ENCODE data around the gene MYB.

The MYB gene

GRCh38 chr6:135173242-135173988 is 7.7 kb upstream of the MYB start:
- Mint-ChIP-seq H3K9me3 (no peaks in the 10 kb centered on the region), H3K4me1 (peaks cover 15 to 18% of the 10 kb centered on the region in 2 donors), H3K36me3 (no peaks in the 10 kb centered on the region), H3K27me3 (no peaks in the 10 kb centered on the region), H3K4me3 (no peak overlapping the region), H3K27ac (no peak overlapping the region)
- DNase-seq (no peak), ATAC-seq (replicated peaks) (no peak)

- no peak for DNase-seq
- Mint-ChIP-seq H3K4me1 (peaks cover 15 to 20% of the 10 kb centered on the region in 2 donors), H3K36me3 (no peaks in the 10 kb centered on the region), H3K4me3 (no peak overlapping the region), H3K27me3 (no peaks in the 10 kb centered on the region), H3K27ac (no peak overlapping the region), H3K9me3 (no peaks in the 10 kb centered on the region)
- no peak for ATAC-seq (replicated peaks)
Measured at GRCh38 chr6:135173989-135174484, 7.1 kb upstream of the MYB start.

GRCh38 chr6:135176058-135176457 is 5.0 kb upstream of the MYB start:
- DNase-seq (no peak), ATAC-seq (replicated peaks) (no peak)
- Mint-ChIP-seq H3K27ac (no peak overlapping the region), H3K27me3 (no peaks in the 10 kb centered on the region), H3K4me3 (no peak overlapping the region), H3K4me1 (peaks cover 14 to 15% of the 10 kb centered on the region in 2 donors), H3K36me3 (no peaks in the 10 kb centered on the region), H3K9me3 (no peaks in the 10 kb centered on the region)

- no peaks in the 10 kb centered on the region for H3K9me3 Mint-ChIP-seq
- no peak overlapping the region for H3K4me3 Mint-ChIP-seq
- H3K4me1 Mint-ChIP-seq = peaks cover 14 to 15% of the 10 kb centered on the region in 2 donors
- no peaks in the 10 kb centered on the region for H3K36me3 Mint-ChIP-seq
- no peak overlapping the region for H3K27ac Mint-ChIP-seq
- no peak for DNase-seq
- no peak for ATAC-seq (replicated peaks)
- H3K27me3 Mint-ChIP-seq = no peaks in the 10 kb centered on the region
Measured at GRCh38 chr6:135176464-135176863, 4.6 kb upstream of the MYB start.

GRCh38 chr6:135179372-135179771 is 1.7 kb upstream of the MYB start:
- ATAC-seq (replicated peaks) (no peak), DNase-seq (no peak)
- Mint-ChIP-seq H3K4me3 (no peak overlapping the region), H3K27ac (no peak overlapping the region), H3K36me3 (peaks cover 0 to 5% of the 10 kb centered on the region in 2 donors), H3K4me1 (peaks cover 18 to 36% of the 10 kb centered on the region in 2 donors), H3K27me3 (no peaks in the 10 kb centered on the region), H3K9me3 (no peaks in the 10 kb centered on the region)

- ATAC-seq (replicated peaks) = peak; percentile 7 to 12
- H3K27ac Mint-ChIP-seq = peak overlapping the region; percentile 95
- H3K9me3 Mint-ChIP-seq = no peaks in the 10 kb centered on the region
- H3K27me3 Mint-ChIP-seq = no peaks in the 10 kb centered on the region
- peaks cover 18 to 36% of the 10 kb centered on the region in 2 donors for H3K4me1 Mint-ChIP-seq
- no peak for DNase-seq
- peaks cover 0 to 5% of the 10 kb centered on the region in 2 donors for H3K36me3 Mint-ChIP-seq
- peak overlapping the region; percentile 86 to 87 for H3K4me3 Mint-ChIP-seq
Measured at GRCh38 chr6:135179920-135180541, 1.1 kb upstream of the MYB start.

GRCh38 chr6:135181333-135182070 is 394 bp downstream of the MYB start:
- H3K4me3 Mint-ChIP-seq = peak overlapping the region; percentile 83 to 92

GRCh38 chr6:135182071-135183001 is 1.2 kb downstream of the MYB start:
- peak; percentile 10 to 13 for ATAC-seq (replicated peaks)
- Mint-ChIP-seq H3K4me3 (peak overlapping the region; percentile 83 to 92), H3K27me3 (peaks cover 0 to 8% of the 10 kb centered on the region in 2 donors), H3K27ac (peak overlapping the region; percentile 89), H3K4me1 (peaks cover 12 to 27% of the 10 kb centered on the region in 2 donors), H3K36me3 (peaks cover 5 to 14% of the 10 kb centered on the region in 2 donors), H3K9me3 (no peaks in the 10 kb centered on the region)
- DNase-seq = peak; percentile 29

More at GRCh38 chr6:135181333-135182070, 394 bp downstream of the MYB start:
- ATAC-seq (replicated peaks) (peak in 1 of 2 donors; percentile 1), DNase-seq (no peak)
- H3K36me3 Mint-ChIP-seq = peaks cover 5 to 14% of the 10 kb centered on the region in 2 donors
- H3K9me3 Mint-ChIP-seq = no peaks in the 10 kb centered on the region
- H3K4me1 Mint-ChIP-seq = peaks cover 16 to 33% of the 10 kb centered on the region in 2 donors
- peaks cover 0 to 8% of the 10 kb centered on the region in 2 donors for H3K27me3 Mint-ChIP-seq
- H3K27ac Mint-ChIP-seq = peak overlapping the region; percentile 89

- Mint-ChIP-seq H3K9me3 (no peaks in the 10 kb centered on the region), H3K36me3 (peaks cover 5 to 14% of the 10 kb centered on the region in 2 donors), H3K4me1 (peaks cover 9 to 27% of the 10 kb centered on the region in 2 donors), H3K27me3 (peaks cover 0 to 8% of the 10 kb centered on the region in 2 donors), H3K27ac (peak overlapping the region; percentile 89), H3K4me3 (peak overlapping the region; percentile 83 to 92)
- ATAC-seq (replicated peaks) (peak; percentile 58 to 59), DNase-seq (peak; percentile 74)
Measured at GRCh38 chr6:135183002-135183531, 2.0 kb downstream of the MYB start.

GRCh38 chr6:135183532-135184440 is 2.7 kb downstream of the MYB start:
- H3K4me1 Mint-ChIP-seq = peaks cover 7 to 31% of the 10 kb centered on the region in 2 donors
- peaks cover 7 to 18% of the 10 kb centered on the region in 2 donors for H3K36me3 Mint-ChIP-seq
- peak overlapping the region; percentile 83 to 92 for H3K4me3 Mint-ChIP-seq
- peak; percentile 73 for DNase-seq
- no peaks in the 10 kb centered on the region for H3K9me3 Mint-ChIP-seq
- peaks cover 0 to 10% of the 10 kb centered on the region in 2 donors for H3K27me3 Mint-ChIP-seq
- peak overlapping the region; percentile 89 for H3K27ac Mint-ChIP-seq
- peak; percentile 44 to 46 for ATAC-seq (replicated peaks)

GRCh38 chr6:135185483-135185882 is 4.4 kb downstream of the MYB start:
- Mint-ChIP-seq H3K27ac (no peak overlapping the region), H3K27me3 (peaks cover 0 to 16% of the 10 kb centered on the region in 2 donors), H3K4me3 (no peak overlapping the region), H3K4me1 (peaks cover 12 to 33% of the 10 kb centered on the region in 2 donors), H3K36me3 (peaks cover 19 to 33% of the 10 kb centered on the region in 2 donors), H3K9me3 (no peaks in the 10 kb centered on the region)
- no peak for DNase-seq
- no peak for ATAC-seq (replicated peaks)

GRCh38 chr6:135186255-135186654 is 5.1 kb downstream of the MYB start:
- no peak for ATAC-seq (replicated peaks)
- peaks cover 19 to 33% of the 10 kb centered on the region in 2 donors for H3K36me3 Mint-ChIP-seq
- no peaks in the 10 kb centered on the region for H3K9me3 Mint-ChIP-seq
- peaks cover 12 to 34% of the 10 kb centered on the region in 2 donors for H3K4me1 Mint-ChIP-seq
- peaks cover 0 to 16% of the 10 kb centered on the region in 2 donors for H3K27me3 Mint-ChIP-seq
- no peak overlapping the region for H3K27ac Mint-ChIP-seq
- H3K4me3 Mint-ChIP-seq = no peak overlapping the region
- no peak for DNase-seq
